Stimulated activated naive CD4-positive, alpha-beta T cell treated with Interleukin-2 at 50 U/mL for 16 hours (primary cell): ENCODE data around the gene BAIAP2L2.
"Not testable (repeated sequence)": the region's sequence is repeated elsewhere in the genome, so short reads cannot be mapped to it uniquely, and the experiment has no call there.

ENCODE experiments used
- DNase-seq: peaks from one replicate; lab custom pipeline; 2025; lab: John Stamatoyannopoulos, UW

BAIAP2L2 gene

GRCh38 chr22:38038890-38039812 is 71.3 kb downstream of the BAIAP2L2 start:
- DNase-seq = no peak

DNA sequence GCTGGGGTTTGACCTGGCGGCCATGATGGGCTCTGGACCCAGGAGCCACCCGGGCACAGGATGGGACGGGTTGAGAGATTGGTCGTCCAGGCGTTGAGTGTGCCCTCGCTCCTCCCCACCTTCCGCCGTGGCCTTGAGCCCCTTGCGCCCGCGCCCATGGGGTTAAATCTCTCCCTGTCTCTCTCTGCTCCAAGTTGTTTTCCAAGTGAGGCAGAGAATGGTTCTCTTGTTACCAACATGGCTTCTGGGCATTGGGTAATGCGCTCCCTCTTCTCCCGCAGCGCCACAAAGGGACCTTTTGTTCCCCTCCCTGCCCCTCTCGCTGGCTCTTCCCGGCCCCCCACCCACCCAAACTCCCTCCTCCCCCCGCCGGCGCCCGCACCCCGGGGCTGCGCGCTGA is 72.1 kb downstream of the BAIAP2L2 start:
- no peak for DNase-seq

- DNase-seq = not testable (repeated sequence)
Measured at GRCh38 chr22:38037367-38038150, 72.9 kb downstream of the BAIAP2L2 start.

- no peak for DNase-seq
Measured at GRCh38 chr22:38036392-38037062, 74.0 kb downstream of the BAIAP2L2 start.

DNA sequence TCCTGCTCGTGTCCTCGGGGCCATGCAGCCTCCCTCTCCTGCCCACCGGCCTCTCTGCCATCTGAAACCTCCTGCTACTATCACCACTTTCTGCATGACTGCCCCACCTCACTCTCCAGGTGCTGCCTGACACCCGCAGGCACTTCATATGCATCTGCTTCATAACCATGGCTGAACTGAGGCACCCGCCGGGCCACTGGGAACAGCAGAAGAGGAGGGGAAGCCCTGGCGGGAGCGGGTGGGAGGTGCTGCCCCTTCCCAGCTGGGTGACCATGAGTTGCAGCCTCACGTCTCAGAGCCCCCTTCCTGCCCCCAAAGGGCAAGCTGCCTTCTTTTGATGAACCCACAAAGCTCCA is 75.0 kb downstream of the BAIAP2L2 start:
- DNase-seq = no peak
